ENCODE data around the gene PAWR.

DNA sequence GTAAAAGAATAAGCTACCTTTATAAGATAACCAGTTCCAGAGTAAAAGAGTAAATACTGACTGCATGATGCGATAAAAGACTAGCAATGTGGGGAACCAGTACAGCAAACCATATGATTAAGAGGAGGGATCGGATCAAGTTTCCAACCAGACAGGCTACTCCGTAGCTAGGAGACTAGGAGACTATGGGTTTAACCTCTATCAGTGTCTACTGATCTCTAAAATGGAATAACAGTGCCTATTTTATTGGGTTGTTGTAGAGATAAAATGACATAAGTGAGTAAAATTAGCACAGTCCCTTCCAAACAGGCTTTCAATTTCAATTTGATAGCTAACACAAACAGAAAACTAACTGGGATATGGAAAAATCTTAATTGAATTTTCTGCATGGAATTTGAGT, 76.0 kb downstream of the PAWR start:
- TF ChIP-seq, protein P1, sequence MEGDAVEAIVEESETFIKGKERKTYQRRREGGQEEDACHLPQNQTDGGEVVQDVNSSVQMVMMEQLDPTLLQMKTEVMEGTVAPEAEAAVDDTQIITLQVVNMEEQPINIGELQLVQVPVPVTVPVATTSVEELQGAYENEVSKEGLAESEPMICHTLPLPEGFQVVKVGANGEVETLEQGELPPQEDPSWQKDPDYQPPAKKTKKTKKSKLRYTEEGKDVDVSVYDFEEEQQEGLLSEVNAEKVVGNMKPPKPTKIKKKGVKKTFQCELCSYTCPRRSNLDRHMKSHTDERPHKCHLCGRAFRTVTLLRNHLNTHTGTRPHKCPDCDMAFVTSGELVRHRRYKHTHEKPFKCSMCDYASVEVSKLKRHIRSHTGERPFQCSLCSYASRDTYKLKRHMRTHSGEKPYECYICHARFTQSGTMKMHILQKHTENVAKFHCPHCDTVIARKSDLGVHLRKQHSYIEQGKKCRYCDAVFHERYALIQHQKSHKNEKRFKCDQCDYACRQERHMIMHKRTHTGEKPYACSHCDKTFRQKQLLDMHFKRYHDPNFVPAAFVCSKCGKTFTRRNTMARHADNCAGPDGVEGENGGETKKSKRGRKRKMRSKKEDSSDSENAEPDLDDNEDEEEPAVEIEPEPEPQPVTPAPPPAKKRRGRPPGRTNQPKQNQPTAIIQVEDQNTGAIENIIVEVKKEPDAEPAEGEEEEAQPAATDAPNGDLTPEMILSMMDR (IDR thresholded peaks at IDR 0.05) = no peak
- TF ChIP-seq EZH2 (IDR thresholded peaks at IDR 0.05) = no peak

Measured in neural progenitor cell (in vitro differentiated cells).